SH-SY5Y (cell line): ENCODE measurements around the gene PHLDB3.

Experiments used
- GATA2 ChIP-seq: IDR thresholded peaks from 2 replicates; pipeline ENCODE4 v1.6.1; 2011; ENCODE audit warnings: mild to moderate bottlenecking, low read depth, low read length
- GATA3 ChIP-seq: IDR thresholded peaks from 2 replicates; pipeline ENCODE4 v1.6.1; 2011; ENCODE audit warnings: low read depth, mild to moderate bottlenecking, low read length, moderate library complexity

DNA sequence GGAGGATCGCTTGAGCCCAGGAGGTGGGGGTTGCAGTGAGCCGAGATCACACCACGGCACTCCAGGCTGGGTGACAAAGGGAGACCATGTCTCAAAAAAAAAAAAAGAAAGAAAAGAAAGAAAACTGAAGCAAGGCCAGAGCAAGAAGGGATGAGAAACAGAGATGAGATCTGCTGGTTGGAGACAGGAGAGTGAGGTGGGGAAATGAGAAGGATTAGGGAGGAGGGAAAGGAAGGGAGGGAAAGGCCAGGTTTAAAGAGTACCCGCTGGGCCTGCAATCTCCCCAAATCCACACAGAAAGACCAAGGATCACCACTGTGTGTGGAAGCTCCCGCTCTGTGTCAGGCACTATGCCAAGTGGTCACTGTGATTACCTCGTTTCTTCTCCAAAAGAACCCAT, 22.8 kb downstream of the PHLDB3 start:
- no peak for TF ChIP-seq GATA2
- no peak for TF ChIP-seq GATA3
